Measurements from ENCODE around the gene RALGAPA2. TPM values are rescaled to one million over a fixed set of nuclear protein-coding genes. Genes with fewer than 3 reads are reported as not detected.

The RALGAPA2 gene
- total and polyA plus RNA-seq, 2 of the 13 experiments (the other 11 are each of a cell fraction or from before 2014, with no cell fraction given): 13.8 to 17.7 TPM

DNA sequence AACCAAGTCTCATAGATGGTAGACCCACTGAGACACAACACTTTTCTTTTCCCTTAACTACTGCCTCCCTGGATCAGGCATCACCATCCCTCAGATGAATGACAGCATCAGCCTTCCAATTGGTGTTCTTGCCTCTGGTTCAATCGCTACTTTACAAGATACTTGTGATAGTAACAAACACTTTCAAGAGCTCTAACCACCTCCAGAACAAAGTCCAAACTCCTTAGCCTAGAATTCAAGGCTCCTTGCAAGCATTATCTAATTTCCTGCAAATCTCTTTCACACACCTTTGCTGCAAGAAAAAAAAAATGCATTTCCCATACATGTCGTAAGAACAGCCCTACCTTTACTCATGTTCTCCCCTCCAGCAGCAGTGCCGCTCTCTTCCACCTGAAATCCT, 33.1 kb downstream of the RALGAPA2 start (continued):
- TF ChIP-seq JDP2 (CRISPR knock-in tag; IDR thresholded peaks at IDR 0.05; ENCODE audit: borderline replicate concordance): no peak

DNA sequence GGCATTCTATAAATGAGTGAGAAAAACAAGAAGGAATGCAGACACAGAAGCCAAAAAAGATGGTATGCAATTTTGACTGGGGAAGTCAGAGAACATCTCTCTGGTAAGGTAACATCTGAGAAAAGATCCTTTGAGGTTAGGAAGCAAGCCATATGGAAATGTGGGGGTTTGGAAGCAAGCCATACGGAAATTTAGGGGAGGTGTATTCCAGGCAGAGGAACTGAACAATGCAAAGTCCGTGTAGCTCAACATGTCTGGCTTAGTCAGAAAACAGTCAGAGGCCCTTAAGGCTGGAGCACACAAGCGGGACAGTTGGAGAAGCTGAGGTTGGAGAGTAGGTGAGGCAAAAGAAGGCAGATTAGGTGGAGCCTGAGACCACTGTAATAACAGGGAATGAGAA, 35.3 kb downstream of the RALGAPA2 start:
- in situ Hi-C loops (cut with HindIII; ENCODE audit: extremely low pct_ligation_motif_present, low pct_unique_long_range_greater_than_20kb): no loop called here
- Histone ChIP-seq H3K36me3 (replicated peaks in 1 of 2; ENCODE audit: control insufficient read depth in 1 of 2, insufficient read depth in 2 of 2, low read length in 2 of 2) (peaks cover 0 to 5% of the 10 kb centered on the region in 2 experiments; a peak in 1 of 5 replicates), H3K9ac (ENCODE audit: insufficient read depth, low read depth, low read length) (no peak overlapping the region), H3K4me1 (ENCODE audit: insufficient read depth, low read length) (peaks cover 8% of the 10 kb centered on the region), H3K79me2 (ENCODE audit: insufficient read depth, low read length) (no peaks in the 10 kb centered on the region), H3K4me2 (ENCODE audit: low read depth, low read length) (no peak overlapping the region), H3K9me3 (ENCODE audit: low read length) (no peaks in the 10 kb centered on the region), H4K20me1 (ENCODE audit: insufficient read depth, low read length) (peaks cover 4% of the 10 kb centered on the region; the same call in 1 of the 2 replicates), H2AFZ (ENCODE audit: low read length) (no peak overlapping the region), H3K4me3 (replicated peaks in 1 of 3; ENCODE audit: insufficient read depth in 1 of 3, low read depth in 2 of 3, low read length in 3 of 3) (no peak overlapping the region), H3K27me3 (ENCODE audit: control insufficient read depth in 1 of 2, insufficient read depth in 2 of 2, low read length in 2 of 2) (no peaks in the 10 kb centered on the region), H3K27ac (ENCODE audit: extremely low read length, insufficient read depth, low read length) (no peak overlapping the region)
- POLR2A ChIA-PET: no interaction called here
- no peak for FAIRE-seq
- no TSS peak for BruUV-seq (replicated peaks)
- no peak for ATAC-seq
- TF ChIP-seq MIXL1 (CRISPR knock-in tag; IDR thresholded peaks at IDR 0.05): no peak
- TF ChIP-seq ZNF382 (CRISPR knock-in tag; IDR thresholded peaks at IDR 0.05; ENCODE audit: borderline replicate concordance): no peak
- no peak for TF ChIP-seq ZNF883 (CRISPR knock-in tag; IDR thresholded peaks at IDR 0.05; ENCODE audit: not compliant biosample characterization)
- no peak for TF ChIP-seq BHLHE40 (IDR thresholded peaks at IDR 0.05; ENCODE audit: low read length)
- TF ChIP-seq, protein P1, sequence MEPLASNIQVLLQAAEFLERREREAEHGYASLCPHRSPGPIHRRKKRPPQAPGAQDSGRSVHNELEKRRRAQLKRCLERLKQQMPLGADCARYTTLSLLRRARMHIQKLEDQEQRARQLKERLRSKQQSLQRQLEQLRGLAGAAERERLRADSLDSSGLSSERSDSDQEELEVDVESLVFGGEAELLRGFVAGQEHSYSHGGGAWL (CRISPR knock-in tag; IDR thresholded peaks at IDR 0.05): no peak
- TF ChIP-seq, protein P2, sequence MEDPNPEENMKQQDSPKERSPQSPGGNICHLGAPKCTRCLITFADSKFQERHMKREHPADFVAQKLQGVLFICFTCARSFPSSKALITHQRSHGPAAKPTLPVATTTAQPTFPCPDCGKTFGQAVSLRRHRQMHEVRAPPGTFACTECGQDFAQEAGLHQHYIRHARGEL (CRISPR knock-in tag; IDR thresholded peaks at IDR 0.05): no peak
- no peak for TF ChIP-seq CCAR2 (optimal IDR thresholded peaks at IDR 0.05; ENCODE audit: low read depth, low read length)
- TF ChIP-seq, protein P3, sequence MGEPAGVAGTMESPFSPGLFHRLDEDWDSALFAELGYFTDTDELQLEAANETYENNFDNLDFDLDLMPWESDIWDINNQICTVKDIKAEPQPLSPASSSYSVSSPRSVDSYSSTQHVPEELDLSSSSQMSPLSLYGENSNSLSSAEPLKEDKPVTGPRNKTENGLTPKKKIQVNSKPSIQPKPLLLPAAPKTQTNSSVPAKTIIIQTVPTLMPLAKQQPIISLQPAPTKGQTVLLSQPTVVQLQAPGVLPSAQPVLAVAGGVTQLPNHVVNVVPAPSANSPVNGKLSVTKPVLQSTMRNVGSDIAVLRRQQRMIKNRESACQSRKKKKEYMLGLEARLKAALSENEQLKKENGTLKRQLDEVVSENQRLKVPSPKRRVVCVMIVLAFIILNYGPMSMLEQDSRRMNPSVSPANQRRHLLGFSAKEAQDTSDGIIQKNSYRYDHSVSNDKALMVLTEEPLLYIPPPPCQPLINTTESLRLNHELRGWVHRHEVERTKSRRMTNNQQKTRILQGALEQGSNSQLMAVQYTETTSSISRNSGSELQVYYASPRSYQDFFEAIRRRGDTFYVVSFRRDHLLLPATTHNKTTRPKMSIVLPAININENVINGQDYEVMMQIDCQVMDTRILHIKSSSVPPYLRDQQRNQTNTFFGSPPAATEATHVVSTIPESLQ (CRISPR knock-in tag; conservative IDR thresholded peaks at IDR 0.05): no peak
- no peak for TF ChIP-seq NONO (IDR thresholded peaks at IDR 0.05)
- TF ChIP-seq NONO (CRISPR knock-in tag; conservative IDR thresholded peaks at IDR 0.05): no peak
- TF ChIP-seq, protein P4, sequence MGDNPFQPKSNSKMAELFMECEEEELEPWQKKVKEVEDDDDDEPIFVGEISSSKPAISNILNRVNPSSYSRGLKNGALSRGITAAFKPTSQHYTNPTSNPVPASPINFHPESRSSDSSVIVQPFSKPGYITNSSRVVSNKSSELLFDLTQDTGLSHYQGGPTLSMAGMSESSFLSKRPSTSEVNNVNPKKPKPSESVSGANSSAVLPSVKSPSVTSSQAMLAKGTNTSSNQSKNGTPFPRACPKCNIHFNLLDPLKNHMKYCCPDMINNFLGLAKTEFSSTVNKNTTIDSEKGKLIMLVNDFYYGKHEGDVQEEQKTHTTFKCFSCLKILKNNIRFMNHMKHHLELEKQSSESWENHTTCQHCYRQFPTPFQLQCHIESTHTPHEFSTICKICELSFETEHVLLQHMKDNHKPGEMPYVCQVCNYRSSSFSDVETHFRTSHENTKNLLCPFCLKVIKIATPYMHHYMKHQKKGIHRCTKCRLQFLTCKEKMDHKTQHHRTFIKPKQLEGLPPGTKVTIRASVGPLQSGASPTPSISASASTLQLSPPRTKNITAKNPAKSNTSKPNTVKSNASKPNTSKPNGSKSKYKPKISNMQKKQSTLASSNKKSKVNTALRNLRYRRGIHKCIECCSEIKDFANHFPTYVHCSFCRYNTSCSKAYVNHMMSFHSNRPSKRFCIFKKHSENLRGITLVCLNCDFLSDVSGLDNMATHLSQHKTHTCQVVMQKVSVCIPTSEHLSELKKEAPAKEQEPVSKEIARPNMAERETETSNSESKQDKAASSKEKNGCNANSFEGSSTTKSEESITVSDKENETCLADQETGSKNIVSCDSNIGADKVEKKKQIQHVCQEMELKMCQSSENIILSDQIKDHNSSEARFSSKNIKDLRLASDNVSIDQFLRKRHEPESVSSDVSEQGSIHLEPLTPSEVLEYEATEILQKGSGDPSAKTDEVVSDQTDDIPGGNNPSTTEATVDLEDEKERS (CRISPR knock-in tag; IDR thresholded peaks at IDR 0.05): no peak
- TF ChIP-seq PHF21A (CRISPR knock-in tag; IDR thresholded peaks at IDR 0.05): no peak
- DNase-seq (ENCODE audit: low spot score): no peak
- intact Hi-C loops (cut with micrococcal nuclease; ENCODE audit: unreplicated experiment): no loop called here
- CTCF ChIA-PET (ENCODE audit: low intra/inter-chr PET ratio, low total read pairs): no interaction called here
- WGBS (ENCODE audit: low lambda C conversion rate): 87% methylated on average over 3 of the region's 3 CpGs

All from HepG2 (cell line).